ENCODE results near the gene COL4A2. TPM values are rescaled to one million over a fixed set of nuclear protein-coding genes. Genes with fewer than 3 reads are reported as not detected.
A peak's percentile ranks its signal among the peaks of the same experiment; 100 is the strongest.

Gene COL4A2
- polyA plus RNA-seq, 1 donor (not counting 4 experiments of a cell fraction or from before 2014, with no cell fraction given), result 30.7 TPM

DNA sequence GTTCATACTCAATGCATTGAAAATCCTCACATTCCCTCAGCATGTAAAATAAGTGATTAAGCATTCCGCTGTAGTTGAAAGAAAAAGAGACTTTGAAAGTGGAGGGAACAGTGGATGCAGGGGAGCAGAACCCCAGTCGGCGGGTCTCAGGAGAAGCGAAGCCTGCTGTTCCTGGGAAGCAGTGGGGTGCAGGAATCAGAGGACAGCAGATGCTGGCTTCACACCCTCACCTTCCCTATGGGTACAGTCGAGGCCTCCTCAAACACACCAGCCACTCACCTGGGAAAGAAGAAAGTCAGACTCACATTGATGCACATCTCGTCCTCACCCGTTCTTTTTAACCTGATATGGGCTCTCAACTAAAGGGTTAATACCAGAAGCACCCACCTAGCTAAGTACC, 38.2 kb downstream of the COL4A2 start:
- TF ChIP-seq EZH2 (IDR thresholded peaks at IDR 0.05; ENCODE audit: low read length), result no peak
- TF ChIP-seq, protein P1, sequence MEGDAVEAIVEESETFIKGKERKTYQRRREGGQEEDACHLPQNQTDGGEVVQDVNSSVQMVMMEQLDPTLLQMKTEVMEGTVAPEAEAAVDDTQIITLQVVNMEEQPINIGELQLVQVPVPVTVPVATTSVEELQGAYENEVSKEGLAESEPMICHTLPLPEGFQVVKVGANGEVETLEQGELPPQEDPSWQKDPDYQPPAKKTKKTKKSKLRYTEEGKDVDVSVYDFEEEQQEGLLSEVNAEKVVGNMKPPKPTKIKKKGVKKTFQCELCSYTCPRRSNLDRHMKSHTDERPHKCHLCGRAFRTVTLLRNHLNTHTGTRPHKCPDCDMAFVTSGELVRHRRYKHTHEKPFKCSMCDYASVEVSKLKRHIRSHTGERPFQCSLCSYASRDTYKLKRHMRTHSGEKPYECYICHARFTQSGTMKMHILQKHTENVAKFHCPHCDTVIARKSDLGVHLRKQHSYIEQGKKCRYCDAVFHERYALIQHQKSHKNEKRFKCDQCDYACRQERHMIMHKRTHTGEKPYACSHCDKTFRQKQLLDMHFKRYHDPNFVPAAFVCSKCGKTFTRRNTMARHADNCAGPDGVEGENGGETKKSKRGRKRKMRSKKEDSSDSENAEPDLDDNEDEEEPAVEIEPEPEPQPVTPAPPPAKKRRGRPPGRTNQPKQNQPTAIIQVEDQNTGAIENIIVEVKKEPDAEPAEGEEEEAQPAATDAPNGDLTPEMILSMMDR (optimal IDR thresholded peaks at IDR 0.05 in 1 of 3, IDR thresholded peaks at IDR 0.05 in 1 of 3, conservative IDR thresholded peaks at IDR 0.05 in 1 of 3; ENCODE audit: extremely low read depth in 1 of 3, insufficient read depth in 2 of 3, low read length in 3 of 3), result no peak
- H3K4me3 ChIP-seq (ENCODE audit: control insufficient read depth in 2 of 3, extremely low read depth in 1 of 3, insufficient read depth in 2 of 3, low read depth in 1 of 3, low read length in 3 of 3), result no peak overlapping the region
- H3K9me1 ChIP-seq (ENCODE audit: control insufficient read depth, extremely low read depth, insufficient read depth, low read length), result peaks cover 4% of the 10 kb centered on the region
- no peaks in the 10 kb centered on the region for H3K27me3 ChIP-seq (ENCODE audit: control insufficient read depth, extremely low read depth, insufficient read depth, low read length)
- no peaks in the 10 kb centered on the region for H4K20me1 ChIP-seq (ENCODE audit: control insufficient read depth, extremely low read depth, insufficient read depth, low read length)
- H3K9ac ChIP-seq (ENCODE audit: control insufficient read depth, extremely low read depth, insufficient read depth, low read length), result no peak overlapping the region
- DNase-seq (ENCODE audit: low read depth, low spot score), result no peak
- dilution Hi-C loops (cut with MboI; ENCODE audit: extremely low pct_ligation_motif_present, low sequenced_read_pairs), result no loop called here
- no peak for FAIRE-seq
- no peak overlapping the region for H2AFZ ChIP-seq (ENCODE audit: control insufficient read depth, low read length)
- H3K79me2 ChIP-seq (ENCODE audit: control insufficient read depth, insufficient read depth, low read length), result peaks cover 33% of the 10 kb centered on the region
- H3K36me3 ChIP-seq (ENCODE audit: control insufficient read depth in 2 of 2, extremely low read depth in 1 of 2, insufficient read depth in 2 of 2, low read length in 2 of 2), result peaks cover 0 to 3% of the 10 kb centered on the region in 2 experiments
- peaks cover 61% of the 10 kb centered on the region for H3K4me1 ChIP-seq (ENCODE audit: control insufficient read depth, extremely low read depth, insufficient read depth, low read length)
- H3K9me3 ChIP-seq (ENCODE audit: control insufficient read depth, low read depth, low read length), result no peaks in the 10 kb centered on the region
- no peak overlapping the region for H3K4me2 ChIP-seq (ENCODE audit: control insufficient read depth, extremely low read depth, insufficient read depth, low read depth, low read length)
- H3K27ac ChIP-seq (ENCODE audit: control insufficient read depth, insufficient read depth, low read length), result no peak overlapping the region

GRCh38 chr13:110345701-110346100, 38.6 kb downstream of the COL4A2 start:
- no peak overlapping the region for H3K4me2 ChIP-seq (ENCODE audit: control insufficient read depth, extremely low read depth, insufficient read depth, low read depth, low read length)
- peaks cover 32% of the 10 kb centered on the region for H3K79me2 ChIP-seq (ENCODE audit: control insufficient read depth, insufficient read depth, low read length)
- no peak overlapping the region for H2AFZ ChIP-seq (ENCODE audit: control insufficient read depth, low read length)
- dilution Hi-C loops (cut with MboI; ENCODE audit: extremely low pct_ligation_motif_present, low sequenced_read_pairs), result no loop called here
- H4K20me1 ChIP-seq (ENCODE audit: control insufficient read depth, extremely low read depth, insufficient read depth, low read length), result no peaks in the 10 kb centered on the region
- DNase-seq (ENCODE audit: low read depth, low spot score), result no peak
- no peaks in the 10 kb centered on the region for H3K9me3 ChIP-seq (ENCODE audit: control insufficient read depth, low read depth, low read length)
- no peak for FAIRE-seq
- H3K9ac ChIP-seq (ENCODE audit: control insufficient read depth, extremely low read depth, insufficient read depth, low read length), result no peak overlapping the region
- H3K27ac ChIP-seq (ENCODE audit: control insufficient read depth, insufficient read depth, low read length), result peak overlapping the region; percentile 85
- H3K36me3 ChIP-seq (ENCODE audit: control insufficient read depth in 2 of 2, extremely low read depth in 1 of 2, insufficient read depth in 2 of 2, low read length in 2 of 2), result peaks cover 0 to 3% of the 10 kb centered on the region in 2 experiments
- H3K9me1 ChIP-seq (ENCODE audit: control insufficient read depth, extremely low read depth, insufficient read depth, low read length), result peaks cover 4% of the 10 kb centered on the region
- no peak overlapping the region for H3K4me3 ChIP-seq (ENCODE audit: control insufficient read depth in 2 of 3, extremely low read depth in 1 of 3, insufficient read depth in 2 of 3, low read depth in 1 of 3, low read length in 3 of 3)
- peaks cover 65% of the 10 kb centered on the region for H3K4me1 ChIP-seq (ENCODE audit: control insufficient read depth, extremely low read depth, insufficient read depth, low read length)
- no peak for TF ChIP-seq EZH2 (IDR thresholded peaks at IDR 0.05; ENCODE audit: low read length)
- TF ChIP-seq, protein P1 (optimal IDR thresholded peaks at IDR 0.05 in 1 of 3, IDR thresholded peaks at IDR 0.05 in 1 of 3, conservative IDR thresholded peaks at IDR 0.05 in 1 of 3; ENCODE audit: extremely low read depth in 1 of 3, insufficient read depth in 2 of 3, low read length in 3 of 3), result no peak
- no peaks in the 10 kb centered on the region for H3K27me3 ChIP-seq (ENCODE audit: control insufficient read depth, extremely low read depth, insufficient read depth, low read length)

All from keratinocyte (primary cell).